Measurements from ENCODE around the gene ZMYND15.

DNA sequence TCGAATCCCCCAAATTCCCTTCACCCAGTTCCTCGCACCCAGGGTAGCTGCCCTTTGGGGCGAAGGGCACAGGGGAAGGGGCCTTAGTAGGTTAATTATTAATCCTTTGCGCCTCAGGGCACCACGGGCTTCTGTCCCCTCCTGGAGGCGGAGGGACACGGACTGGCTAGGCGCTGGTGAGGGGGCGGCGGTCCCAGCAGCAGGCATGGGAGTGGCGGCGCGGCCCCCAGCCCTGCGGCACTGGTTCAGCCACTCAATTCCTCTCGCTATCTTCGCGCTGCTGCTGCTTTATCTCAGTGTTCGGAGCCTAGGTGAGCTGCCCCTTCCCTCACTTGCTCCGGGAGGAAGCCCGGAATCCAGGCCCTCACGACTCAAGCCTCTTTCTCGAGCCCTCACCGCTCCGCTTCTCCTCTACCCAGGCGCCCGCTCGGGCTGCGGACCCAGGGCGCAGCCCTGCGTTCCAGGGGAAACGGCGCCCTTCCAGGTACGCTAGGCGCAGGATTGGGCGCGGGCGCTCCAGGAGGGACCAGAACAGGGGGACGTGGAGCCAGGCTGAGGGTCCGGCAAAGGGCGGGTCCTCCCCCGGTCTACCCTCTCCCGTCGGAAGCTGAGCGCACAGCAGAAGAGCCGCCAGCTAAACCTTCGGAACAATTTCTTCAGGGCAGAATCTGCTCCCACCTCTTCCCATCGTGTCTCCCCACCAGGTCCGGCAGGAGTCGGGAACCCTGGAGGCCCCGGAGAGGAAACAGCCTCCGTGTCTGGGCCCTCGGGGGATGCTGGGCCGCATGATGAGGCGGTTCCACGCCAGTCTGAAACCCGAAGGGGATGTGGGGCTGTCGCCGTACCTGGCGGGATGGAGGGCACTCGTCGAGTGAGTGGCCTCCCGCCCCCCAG lies 49.4 kb downstream of the ZMYND15 start, which contains the start of gene GLTPD2:
- TF ChIP-seq, protein P1, sequence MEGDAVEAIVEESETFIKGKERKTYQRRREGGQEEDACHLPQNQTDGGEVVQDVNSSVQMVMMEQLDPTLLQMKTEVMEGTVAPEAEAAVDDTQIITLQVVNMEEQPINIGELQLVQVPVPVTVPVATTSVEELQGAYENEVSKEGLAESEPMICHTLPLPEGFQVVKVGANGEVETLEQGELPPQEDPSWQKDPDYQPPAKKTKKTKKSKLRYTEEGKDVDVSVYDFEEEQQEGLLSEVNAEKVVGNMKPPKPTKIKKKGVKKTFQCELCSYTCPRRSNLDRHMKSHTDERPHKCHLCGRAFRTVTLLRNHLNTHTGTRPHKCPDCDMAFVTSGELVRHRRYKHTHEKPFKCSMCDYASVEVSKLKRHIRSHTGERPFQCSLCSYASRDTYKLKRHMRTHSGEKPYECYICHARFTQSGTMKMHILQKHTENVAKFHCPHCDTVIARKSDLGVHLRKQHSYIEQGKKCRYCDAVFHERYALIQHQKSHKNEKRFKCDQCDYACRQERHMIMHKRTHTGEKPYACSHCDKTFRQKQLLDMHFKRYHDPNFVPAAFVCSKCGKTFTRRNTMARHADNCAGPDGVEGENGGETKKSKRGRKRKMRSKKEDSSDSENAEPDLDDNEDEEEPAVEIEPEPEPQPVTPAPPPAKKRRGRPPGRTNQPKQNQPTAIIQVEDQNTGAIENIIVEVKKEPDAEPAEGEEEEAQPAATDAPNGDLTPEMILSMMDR (IDR thresholded peaks at IDR 0.05), result no peak
- TF ChIP-seq SMC3 (IDR thresholded peaks at IDR 0.05) (no peak), RAD21 (conservative IDR thresholded peaks at IDR 0.05 in 1 of 2, IDR thresholded peaks at IDR 0.05 in 1 of 2) (no peak)

All from A549 (cell line).